ENCODE results near the gene MAP7D3.

The MAP7D3 gene

GRCh38 chrX:136268051-136269048 is 17.1 kb upstream of the MAP7D3 start:
- Histone ChIP-seq H3K4me1 (ENCODE audit: control insufficient read depth, insufficient read depth, low read length) (no peaks in the 10 kb centered on the region), H3K4me3 (ENCODE audit: low read length) (no peak overlapping the region), H3K9ac (ENCODE audit: low read length) (no peak overlapping the region), H3K27ac (ENCODE audit: low read depth, low read length) (no peak overlapping the region), H3K27me3 (ENCODE audit: control insufficient read depth, insufficient read depth, low read length) (no peaks in the 10 kb centered on the region), H3K36me3 (ENCODE audit: control insufficient read depth, insufficient read depth, low read length) (no peaks in the 10 kb centered on the region)

- H3K4me3 ChIP-seq (ENCODE audit: low read length) = no peak overlapping the region
- no peak overlapping the region for H3K9ac ChIP-seq (ENCODE audit: low read length)
- no peak overlapping the region for H3K27ac ChIP-seq (ENCODE audit: low read depth, low read length)
- H3K27me3 ChIP-seq (ENCODE audit: control insufficient read depth, insufficient read depth, low read length) = no peaks in the 10 kb centered on the region
- H3K4me1 ChIP-seq (ENCODE audit: control insufficient read depth, insufficient read depth, low read length) = no peaks in the 10 kb centered on the region
- H3K36me3 ChIP-seq (ENCODE audit: control insufficient read depth, insufficient read depth, low read length) = no peaks in the 10 kb centered on the region
Observed at GRCh38 chrX:136266828-136267227, 15.6 kb upstream of the MAP7D3 start.

- H3K4me1 ChIP-seq (ENCODE audit: control insufficient read depth, insufficient read depth, low read length) = no peaks in the 10 kb centered on the region
- no peaks in the 10 kb centered on the region for H3K36me3 ChIP-seq (ENCODE audit: control insufficient read depth, insufficient read depth, low read length)
- no peak overlapping the region for H3K27ac ChIP-seq (ENCODE audit: low read depth, low read length)
- no peaks in the 10 kb centered on the region for H3K27me3 ChIP-seq (ENCODE audit: control insufficient read depth, insufficient read depth, low read length)
- no peak overlapping the region for H3K4me3 ChIP-seq (ENCODE audit: low read length)
- no peak overlapping the region for H3K9ac ChIP-seq (ENCODE audit: low read length)
Observed at GRCh38 chrX:136262812-136263315, 11.7 kb upstream of the MAP7D3 start.

GRCh38 chrX:136262243-136262642 is 11.0 kb upstream of the MAP7D3 start:
- H3K27ac ChIP-seq (ENCODE audit: low read depth, low read length) = no peak overlapping the region
- H3K36me3 ChIP-seq (ENCODE audit: control insufficient read depth, insufficient read depth, low read length) = no peaks in the 10 kb centered on the region
- H3K4me3 ChIP-seq (ENCODE audit: low read length) = no peak overlapping the region
- H3K4me1 ChIP-seq (ENCODE audit: control insufficient read depth, insufficient read depth, low read length) = no peaks in the 10 kb centered on the region
- no peak overlapping the region for H3K9ac ChIP-seq (ENCODE audit: low read length)
- H3K27me3 ChIP-seq (ENCODE audit: control insufficient read depth, insufficient read depth, low read length) = no peaks in the 10 kb centered on the region

- Histone ChIP-seq H3K4me3 (ENCODE audit: low read length) (no peak overlapping the region), H3K27me3 (ENCODE audit: control insufficient read depth, insufficient read depth, low read length) (no peaks in the 10 kb centered on the region), H3K4me1 (ENCODE audit: control insufficient read depth, insufficient read depth, low read length) (no peaks in the 10 kb centered on the region), H3K9ac (ENCODE audit: low read length) (no peak overlapping the region), H3K27ac (ENCODE audit: low read depth, low read length) (no peak overlapping the region), H3K36me3 (ENCODE audit: control insufficient read depth, insufficient read depth, low read length) (no peaks in the 10 kb centered on the region)
Observed at GRCh38 chrX:136261321-136261720, 10.1 kb upstream of the MAP7D3 start.

GRCh38 chrX:136260776-136261175 is 9.6 kb upstream of the MAP7D3 start:
- Histone ChIP-seq H3K4me3 (ENCODE audit: low read length) (no peak overlapping the region), H3K36me3 (ENCODE audit: control insufficient read depth, insufficient read depth, low read length) (no peaks in the 10 kb centered on the region), H3K4me1 (ENCODE audit: control insufficient read depth, insufficient read depth, low read length) (no peaks in the 10 kb centered on the region), H3K27me3 (ENCODE audit: control insufficient read depth, insufficient read depth, low read length) (no peaks in the 10 kb centered on the region), H3K9ac (ENCODE audit: low read length) (no peak overlapping the region), H3K27ac (ENCODE audit: low read depth, low read length) (no peak overlapping the region)

GRCh38 chrX:136259543-136259942 is 8.3 kb upstream of the MAP7D3 start:
- Histone ChIP-seq H3K9ac (ENCODE audit: low read length) (no peak overlapping the region), H3K4me1 (ENCODE audit: control insufficient read depth, insufficient read depth, low read length) (no peaks in the 10 kb centered on the region), H3K27ac (ENCODE audit: low read depth, low read length) (no peak overlapping the region)

GRCh38 chrX:136258951-136259350 is 7.8 kb upstream of the MAP7D3 start:
- no peak overlapping the region for H3K9ac ChIP-seq (ENCODE audit: low read length)
- H3K36me3 ChIP-seq (ENCODE audit: control insufficient read depth, insufficient read depth, low read length) = no peaks in the 10 kb centered on the region
- no peak overlapping the region for H3K27ac ChIP-seq (ENCODE audit: low read depth, low read length)
- no peak overlapping the region for H3K4me3 ChIP-seq (ENCODE audit: low read length)
- H3K27me3 ChIP-seq (ENCODE audit: control insufficient read depth, insufficient read depth, low read length) = no peaks in the 10 kb centered on the region
- no peaks in the 10 kb centered on the region for H3K4me1 ChIP-seq (ENCODE audit: control insufficient read depth, insufficient read depth, low read length)

More at GRCh38 chrX:136259543-136259942, 8.3 kb upstream of the MAP7D3 start:
- Histone ChIP-seq H3K36me3 (ENCODE audit: control insufficient read depth, insufficient read depth, low read length) (no peaks in the 10 kb centered on the region), H3K4me3 (ENCODE audit: low read length) (no peak overlapping the region), H3K27me3 (ENCODE audit: control insufficient read depth, insufficient read depth, low read length) (no peaks in the 10 kb centered on the region)

- no peak overlapping the region for H3K9ac ChIP-seq (ENCODE audit: low read length)
Observed at GRCh38 chrX:136256026-136256425, 4.8 kb upstream of the MAP7D3 start.

GRCh38 chrX:136255541-136255940 is 4.3 kb upstream of the MAP7D3 start:
- Histone ChIP-seq H3K36me3 (ENCODE audit: control insufficient read depth, insufficient read depth, low read length) (no peaks in the 10 kb centered on the region), H3K4me1 (ENCODE audit: control insufficient read depth, insufficient read depth, low read length) (no peaks in the 10 kb centered on the region), H3K9ac (ENCODE audit: low read length) (no peak overlapping the region), H3K4me3 (ENCODE audit: low read length) (no peak overlapping the region), H3K27ac (ENCODE audit: low read depth, low read length) (peak overlapping the region; percentile 28), H3K27me3 (ENCODE audit: control insufficient read depth, insufficient read depth, low read length) (no peaks in the 10 kb centered on the region)

More at GRCh38 chrX:136256026-136256425, 4.8 kb upstream of the MAP7D3 start:
- no peak overlapping the region for H3K27ac ChIP-seq (ENCODE audit: low read depth, low read length)
- no peaks in the 10 kb centered on the region for H3K4me1 ChIP-seq (ENCODE audit: control insufficient read depth, insufficient read depth, low read length)
- H3K4me3 ChIP-seq (ENCODE audit: low read length) = no peak overlapping the region
- H3K27me3 ChIP-seq (ENCODE audit: control insufficient read depth, insufficient read depth, low read length) = no peaks in the 10 kb centered on the region
- no peaks in the 10 kb centered on the region for H3K36me3 ChIP-seq (ENCODE audit: control insufficient read depth, insufficient read depth, low read length)

- Histone ChIP-seq H3K9ac (ENCODE audit: low read length) (no peak overlapping the region), H3K4me1 (ENCODE audit: control insufficient read depth, insufficient read depth, low read length) (no peaks in the 10 kb centered on the region), H3K27ac (ENCODE audit: low read depth, low read length) (peak overlapping the region; percentile 57)
Observed at GRCh38 chrX:136250191-136251040, 784 bp downstream of the MAP7D3 start.

GRCh38 chrX:136246201-136246600 is 5.0 kb downstream of the MAP7D3 start:
- H3K4me1 ChIP-seq (ENCODE audit: control insufficient read depth, insufficient read depth, low read length) = no peaks in the 10 kb centered on the region
- H3K27ac ChIP-seq (ENCODE audit: low read depth, low read length) = no peak overlapping the region
- H3K27me3 ChIP-seq (ENCODE audit: control insufficient read depth, insufficient read depth, low read length) = peaks cover 5% of the 10 kb centered on the region
- H3K36me3 ChIP-seq (ENCODE audit: control insufficient read depth, insufficient read depth, low read length) = no peaks in the 10 kb centered on the region
- H3K4me3 ChIP-seq (ENCODE audit: low read length) = no peak overlapping the region
- no peak overlapping the region for H3K9ac ChIP-seq (ENCODE audit: low read length)

More at GRCh38 chrX:136250191-136251040, 784 bp downstream of the MAP7D3 start:
- Histone ChIP-seq H3K36me3 (ENCODE audit: control insufficient read depth, insufficient read depth, low read length) (no peaks in the 10 kb centered on the region), H3K4me3 (ENCODE audit: low read length) (peak overlapping the region; percentile 60), H3K27me3 (ENCODE audit: control insufficient read depth, insufficient read depth, low read length) (peaks cover 2% of the 10 kb centered on the region)

Measured in rectal smooth muscle tissue (tissue), 1 donor.